IMR-90 (cell line): ENCODE results near the gene CAMK2B. TPM values are rescaled to one million over a fixed set of nuclear protein-coding genes. Genes with fewer than 3 reads are reported as not detected.

ENCODE experiments used
- ATAC-seq: fragments of 200-7000 bp; cut with Tn5 transposase; 2 replicates; pipeline ENCODE4 v1.9.1; 2020; ENCODE audit warnings: low read depth, mild to moderate bottlenecking, moderate library complexity
- BruUV-seq: library from RNA; stranded (reverse); fragments of 400-500 nt; replicated peaks from 2 replicates; lab custom pipeline; 2021; lab: Mats Ljungman, UMichigan
- CTCF ChIA-PET: fragments of 300-600 bp; formaldehyde crosslinking; extraction: SDS; loops from one replicate; lab custom pipeline; 2021; ENCODE audit warnings: antibody characterized with exemption; lab: Yijun Ruan, JAX
- POLR2A ChIA-PET: fragments of 300-600 bp; sonication (Branson Sonifier 250); formaldehyde crosslinking; loops from one replicate; lab custom pipeline; 2022; ENCODE audit warnings: antibody characterized with exemption; ENCODE audit not compliant: unreplicated experiment; lab: Charles Lee
- DNase-seq: peaks from one replicate; pipeline ENCODE4 v3.0.0; 2013
- H2AFZ ChIP-seq: replicated peaks from 2 replicates; pipeline ENCODE3; 2013; ENCODE audit warnings: low read length, mild to moderate bottlenecking; ENCODE audit not compliant: poor library complexity
- H2AK5ac ChIP-seq: 2 replicates; pipeline ENCODE4 v1.6.1; 2013; ENCODE audit warnings: low read depth, low read length, inconsistent platforms
- H2AK9ac ChIP-seq: replicated peaks from 2 replicates; pipeline ENCODE3; 2013; ENCODE audit warnings: mild to moderate bottlenecking, low read depth, low read length, moderate library complexity; ENCODE audit not compliant: poor library complexity
- H2BK120ac ChIP-seq: 2 replicates; pipeline ENCODE4 v1.6.1; 2013; ENCODE audit warnings: low read depth, low read length, inconsistent platforms
- H2BK15ac ChIP-seq: 3 replicates; pipeline ENCODE4 v1.6.1; 2013; ENCODE audit warnings: low read depth, low read length, inconsistent platforms
- H2BK20ac ChIP-seq: 2 replicates; pipeline ENCODE4 v1.6.1; 2013; ENCODE audit warnings: low read depth, mild to moderate bottlenecking, inconsistent platforms, low read length, moderate library complexity
- H2BK5ac ChIP-seq: 2 replicates; pipeline ENCODE4 v1.6.1; 2013; ENCODE audit warnings: mild to moderate bottlenecking, low read depth, low read length, inconsistent platforms; ENCODE audit not compliant: poor library complexity, severe bottlenecking
- H3K14ac ChIP-seq: replicated peaks from 2 replicates; pipeline ENCODE4 v1.6.1; 2013; ENCODE audit warnings: low read depth, low read length, inconsistent platforms
- H3K18ac ChIP-seq: 2 replicates; pipeline ENCODE4 v1.6.1; 2013; ENCODE audit warnings: low read depth, low read length, control low read depth
- H3K23ac ChIP-seq: 2 replicates; pipeline ENCODE4 v1.6.1; 2013; ENCODE audit warnings: low read depth, low read length, inconsistent platforms
- H3K27ac ChIP-seq: 2 replicates; pipeline ENCODE4 v1.5.1; 2013; ENCODE audit warnings: mild to moderate bottlenecking, control low read depth, low read length; ENCODE audit not compliant: insufficient read depth
- H3K27me3 ChIP-seq: 2 replicates; pipeline ENCODE4 v1.6.1; 2013; ENCODE audit warnings: low read length; ENCODE audit not compliant: control insufficient read depth, insufficient read depth
- H3K36me3 ChIP-seq: 2 replicates; pipeline ENCODE4 v1.6.1; 2013; ENCODE audit warnings: low read length, mixed read lengths; ENCODE audit not compliant: control insufficient read depth, insufficient read depth
- H3K4ac ChIP-seq: 2 replicates; pipeline ENCODE4 v1.6.1; 2013; ENCODE audit warnings: low read depth, low read length, inconsistent platforms
- H3K4me1 ChIP-seq: 2 replicates; pipeline ENCODE4 v1.6.1; 2013; ENCODE audit warnings: low read length, mixed read lengths; ENCODE audit not compliant: control insufficient read depth, insufficient read depth
- H3K4me2 ChIP-seq: 2 replicates; pipeline ENCODE4 v1.6.1; 2013; ENCODE audit warnings: low read depth, mild to moderate bottlenecking, control low read depth, low read length, moderate library complexity
- H3K4me3 ChIP-seq: 2 replicates; pipeline ENCODE4 v1.5.1; 2013; ENCODE audit warnings: low read depth, mild to moderate bottlenecking, control low read depth, low read length, moderate library complexity; ENCODE audit not compliant: insufficient read depth
- H3K56ac ChIP-seq: 2 replicates; pipeline ENCODE4 v1.6.1; 2013; ENCODE audit warnings: low read length, inconsistent platforms; ENCODE audit not compliant: insufficient read depth; ENCODE audit errors: extremely low read depth
- H3K79me1 ChIP-seq, 2 experiments: 2 replicates each; pipeline ENCODE4 v1.6.1; 2013; ENCODE audit warnings: low read length in 2 of 2, inconsistent platforms in 1 of 2, low read depth in 1 of 2
- H3K9ac ChIP-seq: 2 replicates; pipeline ENCODE4 v1.6.1; 2013; ENCODE audit warnings: low read depth, low read length, control low read depth
- H3K9me1 ChIP-seq: 2 replicates; pipeline ENCODE4 v1.6.1; 2013; ENCODE audit warnings: low read length, inconsistent platforms; ENCODE audit not compliant: insufficient read depth
- H3K9me3 ChIP-seq: 2 replicates; pipeline ENCODE4 v1.6.1; 2013; ENCODE audit warnings: low read length; ENCODE audit not compliant: control insufficient read depth, insufficient read depth
- H4K20me1 ChIP-seq: 2 replicates; pipeline ENCODE4 v1.6.1; 2013; ENCODE audit warnings: low read length, inconsistent platforms; ENCODE audit not compliant: insufficient read depth
- H4K5ac ChIP-seq: 2 replicates; pipeline ENCODE4 v1.6.1; 2013; ENCODE audit warnings: mild to moderate bottlenecking, low read depth, low read length, control low read depth
- H4K8ac ChIP-seq, 2 experiments: 2 replicates each; pipeline ENCODE4 v1.6.1; 2013; ENCODE audit warnings: low read depth in 2 of 2, low read length in 2 of 2, control low read depth in 1 of 2, inconsistent platforms in 1 of 2
- H4K91ac ChIP-seq: 2 replicates; pipeline ENCODE4 v1.6.1; 2013; ENCODE audit warnings: low read depth, low read length, inconsistent platforms; ENCODE audit not compliant: insufficient read depth
- BHLHE40 ChIP-seq: fragments of 150-350 bp; IDR thresholded peaks from 2 replicates; pipeline ENCODE4 v1.6.1; 2016; ENCODE audit warnings: mild to moderate bottlenecking, low read depth, low read length
- CEBPB ChIP-seq: IDR thresholded peaks from 2 replicates; pipeline ENCODE4 v1.6.1; 2012; ENCODE audit warnings: low read depth, low read length, improper control_type of control experiment
- CHD1 ChIP-seq: IDR thresholded peaks from 2 replicates; pipeline ENCODE4 v1.6.1; 2012; ENCODE audit warnings: low read depth, low read length, improper control_type of control experiment
- FOS ChIP-seq: fragments of 150-350 bp; IDR thresholded peaks from 2 replicates; pipeline ENCODE4 v1.6.1; 2016; ENCODE audit warnings: low read depth, low read length
- MAFK ChIP-seq: IDR thresholded peaks from 2 replicates; pipeline ENCODE4 v1.6.1; 2012; ENCODE audit warnings: low read depth, low read length, improper control_type of control experiment
- MAZ ChIP-seq: IDR thresholded peaks from 2 replicates; pipeline ENCODE4 v1.6.1; 2012; ENCODE audit warnings: low read depth, mild to moderate bottlenecking, low read length, improper control_type of control experiment, moderate library complexity, borderline replicate concordance
- MXI1 ChIP-seq: IDR thresholded peaks from 2 replicates; pipeline ENCODE4 v1.6.1; 2012; ENCODE audit warnings: low read depth, mild to moderate bottlenecking, low read length, moderate library complexity, borderline replicate concordance
- NFE2L2 ChIP-seq: fragments of 150-350 bp; IDR thresholded peaks from 2 replicates; pipeline ENCODE4 v1.6.1; 2016; ENCODE audit warnings: low read depth, mild to moderate bottlenecking, low read length
- POLR2A ChIP-seq: IDR thresholded peaks from 2 replicates; pipeline ENCODE4 v1.6.1; 2012; ENCODE audit warnings: mild to moderate bottlenecking, low read depth, low read length
- RFX5 ChIP-seq: IDR thresholded peaks from 2 replicates; pipeline ENCODE4 v1.8.0; 2012; ENCODE audit warnings: low read depth, mild to moderate bottlenecking, low read length, moderate library complexity
- SMC3 ChIP-seq: fragments of 150-350 bp; IDR thresholded peaks from 2 replicates; pipeline ENCODE4 v1.6.1; 2016; ENCODE audit warnings: low read depth, mild to moderate bottlenecking, antibody characterized with exemption, low read length, moderate library complexity
- USF2 ChIP-seq: fragments of 150-350 bp; IDR thresholded peaks from 2 replicates; pipeline ENCODE4 v1.6.1; 2017; ENCODE audit warnings: mild to moderate bottlenecking, antibody characterized with exemption, low read length, low read depth
- WGBS, 2 experiments: methylation state at CpG; one replicate each; pipeline versions ENCODE4 v1.1.5 to v1.1.7; 2013; ENCODE audit warnings: missing lambda C conversion rate in 2 of 2; ENCODE audit not compliant: insufficient read length in 1 of 2; ENCODE audit errors: extremely low coverage in 2 of 2; 5-methylcytosine and 5-hydroxymethylcytosine counted together
- dilution Hi-C: fragments of 300-500 bp; cut with HindIII; formaldehyde crosslinking; loops from one replicate; pipeline ENCODE4 v1.14.3; 2018; ENCODE audit warnings: low sequenced_read_pairs; ENCODE audit not compliant: unreplicated experiment
- in situ Hi-C: fragments of 300-500 bp; cut with MboI; formaldehyde crosslinking; loops from 3 replicates; pipeline ENCODE4 v1.14.3; 2019; ENCODE audit warnings: low sequenced_read_pairs, inconsistent platforms, mixed read lengths
- intact Hi-C: fragments of 100-400 bp; cut with micrococcal nuclease; formaldehyde crosslinking; loops from 2 replicates; pipeline ENCODE4 v1.10.0; 2022
- polyA plus RNA-seq, 3 experiments: library from polyadenylated mRNA; depleted of rRNA; stranded (reverse); fragments of >200 nt; gene quantifications; 2 replicates each; pipeline ENCODE4 v1.2.3, GENCODE V29; 2012; ENCODE audit warnings: low replicate concordance in 1 of 3
- total RNA-seq: library from RNA; depleted of rRNA; stranded (reverse); fragments of >200 nt; gene quantifications from 2 replicates; pipeline ENCODE4 v1.2.3, GENCODE V29; 2012
- TF ChIP-seq, protein P1 (sequence below): fragments of 150-350 bp; IDR thresholded peaks from 2 replicates; pipeline ENCODE4 v1.6.1; 2016; ENCODE audit warnings: low read depth, mild to moderate bottlenecking, low read length, moderate library complexity, borderline replicate concordance
- TF ChIP-seq, protein P2 (sequence below): conservative IDR thresholded peaks from 2 replicates; pipeline ENCODE4 v1.5.1; 2012; ENCODE audit warnings: mild to moderate bottlenecking, low read depth, low read length, improper control_type of control experiment

Gene CAMK2B
- total and polyA plus RNA-seq, 2 of the 4 experiments (the other 2 are of a cell fraction), result 0.18 to 0.36 TPM

GRCh38 chr7:44318332-44318731 is 7.1 kb downstream of the CAMK2B start:
- BruUV-seq, result no TSS peak
- H3K9me1 ChIP-seq, result no peaks in the 10 kb centered on the region
- peaks cover 7% of the 10 kb centered on the region; the same call in 1 of the 2 replicates for H3K9me3 ChIP-seq
- 60% methylated on average over 1 of the region's 2 CpGs; no CpG with 5 or more reads in 1 of the 2 experiments for WGBS, 2 experiments
- H3K27me3 ChIP-seq, result peaks cover 30% of the 10 kb centered on the region
- DNase-seq, result no peak
- H4K8ac ChIP-seq, result no peak overlapping the region
- H2AFZ ChIP-seq, result peak overlapping the region; percentile 26
- H3K4ac ChIP-seq, result no peak overlapping the region
- no peak overlapping the region for H4K91ac ChIP-seq
- dilution Hi-C loops (no loop called here), intact Hi-C loops (no loop called here), in situ Hi-C loops (no loop called here)
- no peak overlapping the region for H3K14ac ChIP-seq
- no peak for TF ChIP-seq MAZ
- TF ChIP-seq CHD1, result no peak
- TF ChIP-seq MXI1, result no peak
- no peak for TF ChIP-seq SMC3
- TF ChIP-seq USF2, result no peak
- TF ChIP-seq RFX5, result no peak
- no peak for TF ChIP-seq POLR2A
- TF ChIP-seq, protein P1, sequence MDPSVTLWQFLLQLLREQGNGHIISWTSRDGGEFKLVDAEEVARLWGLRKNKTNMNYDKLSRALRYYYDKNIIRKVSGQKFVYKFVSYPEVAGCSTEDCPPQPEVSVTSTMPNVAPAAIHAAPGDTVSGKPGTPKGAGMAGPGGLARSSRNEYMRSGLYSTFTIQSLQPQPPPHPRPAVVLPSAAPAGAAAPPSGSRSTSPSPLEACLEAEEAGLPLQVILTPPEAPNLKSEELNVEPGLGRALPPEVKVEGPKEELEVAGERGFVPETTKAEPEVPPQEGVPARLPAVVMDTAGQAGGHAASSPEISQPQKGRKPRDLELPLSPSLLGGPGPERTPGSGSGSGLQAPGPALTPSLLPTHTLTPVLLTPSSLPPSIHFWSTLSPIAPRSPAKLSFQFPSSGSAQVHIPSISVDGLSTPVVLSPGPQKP, result no peak
- TF ChIP-seq BHLHE40, result no peak
- TF ChIP-seq FOS, result no peak
- TF ChIP-seq MAFK, result no peak
- TF ChIP-seq NFE2L2, result no peak
- TF ChIP-seq, protein P2, sequence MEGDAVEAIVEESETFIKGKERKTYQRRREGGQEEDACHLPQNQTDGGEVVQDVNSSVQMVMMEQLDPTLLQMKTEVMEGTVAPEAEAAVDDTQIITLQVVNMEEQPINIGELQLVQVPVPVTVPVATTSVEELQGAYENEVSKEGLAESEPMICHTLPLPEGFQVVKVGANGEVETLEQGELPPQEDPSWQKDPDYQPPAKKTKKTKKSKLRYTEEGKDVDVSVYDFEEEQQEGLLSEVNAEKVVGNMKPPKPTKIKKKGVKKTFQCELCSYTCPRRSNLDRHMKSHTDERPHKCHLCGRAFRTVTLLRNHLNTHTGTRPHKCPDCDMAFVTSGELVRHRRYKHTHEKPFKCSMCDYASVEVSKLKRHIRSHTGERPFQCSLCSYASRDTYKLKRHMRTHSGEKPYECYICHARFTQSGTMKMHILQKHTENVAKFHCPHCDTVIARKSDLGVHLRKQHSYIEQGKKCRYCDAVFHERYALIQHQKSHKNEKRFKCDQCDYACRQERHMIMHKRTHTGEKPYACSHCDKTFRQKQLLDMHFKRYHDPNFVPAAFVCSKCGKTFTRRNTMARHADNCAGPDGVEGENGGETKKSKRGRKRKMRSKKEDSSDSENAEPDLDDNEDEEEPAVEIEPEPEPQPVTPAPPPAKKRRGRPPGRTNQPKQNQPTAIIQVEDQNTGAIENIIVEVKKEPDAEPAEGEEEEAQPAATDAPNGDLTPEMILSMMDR, result no peak
- no peak for TF ChIP-seq CEBPB
- H2BK5ac ChIP-seq, result no peak overlapping the region
- no peaks in the 10 kb centered on the region for H3K36me3 ChIP-seq
- H2AK5ac ChIP-seq, result no peak overlapping the region
- no peak overlapping the region for H3K4me2 ChIP-seq
- ChIA-PET POLR2A (no interaction called here), CTCF (no interaction called here)
- H4K20me1 ChIP-seq, result no peaks in the 10 kb centered on the region; the same call in 1 of the 2 replicates
- no peak overlapping the region for H3K27ac ChIP-seq
- H2BK20ac ChIP-seq, result no peak overlapping the region
- H3K56ac ChIP-seq, result no peak overlapping the region
- no peak overlapping the region for H4K5ac ChIP-seq
- no peaks in the 10 kb centered on the region for H3K4me1 ChIP-seq
- H3K4me3 ChIP-seq, result no peak overlapping the region
- no peaks in the 10 kb centered on the region for H3K79me1 ChIP-seq
- no peak overlapping the region for H3K18ac ChIP-seq
- H3K9ac ChIP-seq, result no peak overlapping the region
- ATAC-seq, result no peak
- H2AK9ac ChIP-seq, result peak overlapping the region; percentile 34
- H2BK15ac ChIP-seq, result no peak overlapping the region
- no peak overlapping the region for H2BK120ac ChIP-seq
- H3K23ac ChIP-seq, result no peak overlapping the region; the same call in 1 of the 2 replicates
